ENCODE data around the gene SASH3.

DNA sequence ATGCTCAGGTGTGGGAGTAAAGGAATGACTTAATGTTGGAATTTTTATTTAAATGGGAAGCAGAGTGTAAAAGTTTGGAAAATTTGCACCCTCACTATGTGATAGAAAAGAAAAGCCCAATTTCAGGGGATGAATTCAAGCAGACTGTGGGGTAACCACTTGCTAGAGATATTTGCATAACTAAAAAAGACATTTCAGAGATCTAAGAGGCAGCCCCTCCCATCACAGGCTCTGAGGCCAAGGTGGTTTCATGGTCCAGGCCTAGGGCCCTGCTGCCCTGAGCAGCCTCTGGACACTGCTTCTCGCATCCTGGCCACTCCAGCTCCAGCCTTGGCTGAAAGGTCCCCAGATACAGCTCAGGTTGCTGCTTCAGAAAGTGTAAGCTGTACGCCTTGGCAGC, 46.9 kb upstream of the SASH3 start:
- TF ChIP-seq, protein P1, sequence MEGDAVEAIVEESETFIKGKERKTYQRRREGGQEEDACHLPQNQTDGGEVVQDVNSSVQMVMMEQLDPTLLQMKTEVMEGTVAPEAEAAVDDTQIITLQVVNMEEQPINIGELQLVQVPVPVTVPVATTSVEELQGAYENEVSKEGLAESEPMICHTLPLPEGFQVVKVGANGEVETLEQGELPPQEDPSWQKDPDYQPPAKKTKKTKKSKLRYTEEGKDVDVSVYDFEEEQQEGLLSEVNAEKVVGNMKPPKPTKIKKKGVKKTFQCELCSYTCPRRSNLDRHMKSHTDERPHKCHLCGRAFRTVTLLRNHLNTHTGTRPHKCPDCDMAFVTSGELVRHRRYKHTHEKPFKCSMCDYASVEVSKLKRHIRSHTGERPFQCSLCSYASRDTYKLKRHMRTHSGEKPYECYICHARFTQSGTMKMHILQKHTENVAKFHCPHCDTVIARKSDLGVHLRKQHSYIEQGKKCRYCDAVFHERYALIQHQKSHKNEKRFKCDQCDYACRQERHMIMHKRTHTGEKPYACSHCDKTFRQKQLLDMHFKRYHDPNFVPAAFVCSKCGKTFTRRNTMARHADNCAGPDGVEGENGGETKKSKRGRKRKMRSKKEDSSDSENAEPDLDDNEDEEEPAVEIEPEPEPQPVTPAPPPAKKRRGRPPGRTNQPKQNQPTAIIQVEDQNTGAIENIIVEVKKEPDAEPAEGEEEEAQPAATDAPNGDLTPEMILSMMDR (IDR thresholded peaks at IDR 0.05): no peak
- TF ChIP-seq EP300 (IDR thresholded peaks at IDR 0.05): no peak
